ENCODE data around the gene FAM184A. TPM values are rescaled to one million over a fixed set of nuclear protein-coding genes. Genes with fewer than 3 reads are reported as not detected.

FAM184A gene
- total RNA-seq, 2 donors from 2014 or later, result 0.56 to 0.62 TPM

- DNase-seq, result no peak
Measured at GRCh38 chr6:118918329-118918725, 160.1 kb downstream of the FAM184A start.

GRCh38 chr6:118917546-118918328 is 160.7 kb downstream of the FAM184A start:
- peaks cover 5% of the 10 kb centered on the region for H3K36me3 ChIP-seq
- H3K27me3 ChIP-seq, result no peaks in the 10 kb centered on the region
- intact Hi-C loops (cut with DNase I), result no loop called here
- no peak overlapping the region for H3K9ac ChIP-seq (ENCODE audit: low read depth in 2 of 2, low read length in 2 of 2)
- no peak for DNase-seq
- H3K4me3 ChIP-seq, result no peak overlapping the region
- no peaks in the 10 kb centered on the region for H3K4me1 ChIP-seq
- H3K9me3 ChIP-seq, result no peaks in the 10 kb centered on the region
- H3K27ac ChIP-seq, result no peak overlapping the region
- TF ChIP-seq CTCF (IDR thresholded peaks at IDR 0.05), result no peak

More at GRCh38 chr6:118918329-118918725, 160.1 kb downstream of the FAM184A start:
- H3K4me3 ChIP-seq, result no peak overlapping the region
- H3K9me3 ChIP-seq, result no peaks in the 10 kb centered on the region
- intact Hi-C loops (cut with DNase I), result no loop called here
- H3K27ac ChIP-seq, result no peak overlapping the region
- H3K36me3 ChIP-seq, result peaks cover 5% of the 10 kb centered on the region
- no peak for TF ChIP-seq CTCF (IDR thresholded peaks at IDR 0.05)
- no peaks in the 10 kb centered on the region for H3K4me1 ChIP-seq
- no peaks in the 10 kb centered on the region for H3K27me3 ChIP-seq
- no peak overlapping the region for H3K9ac ChIP-seq (ENCODE audit: low read depth in 2 of 2, low read length in 2 of 2)

GRCh38 chr6:118914598-118914997 is 163.9 kb downstream of the FAM184A start:
- no peak for TF ChIP-seq CTCF (IDR thresholded peaks at IDR 0.05)
- Histone ChIP-seq H3K36me3 (peaks cover 5% of the 10 kb centered on the region), H3K4me1 (no peaks in the 10 kb centered on the region), H3K9me3 (no peaks in the 10 kb centered on the region), H3K27ac (no peak overlapping the region), H3K27me3 (no peaks in the 10 kb centered on the region), H3K4me3 (no peak overlapping the region), H3K9ac (ENCODE audit: low read depth in 2 of 2, low read length in 2 of 2) (no peak overlapping the region)
- no peak for DNase-seq
- intact Hi-C loops (cut with DNase I), result no loop called here

GRCh38 chr6:118913161-118913560 is 165.3 kb downstream of the FAM184A start:
- Histone ChIP-seq H3K27ac (no peak overlapping the region), H3K36me3 (peaks cover 5% of the 10 kb centered on the region)
- intact Hi-C loops (cut with DNase I), result no loop called here

GRCh38 chr6:118912646-118913045 is 165.8 kb downstream of the FAM184A start:
- peaks cover 5% of the 10 kb centered on the region for H3K36me3 ChIP-seq
- DNase-seq, result no peak
- no peak overlapping the region for H3K9ac ChIP-seq (ENCODE audit: low read depth in 2 of 2, low read length in 2 of 2)
- intact Hi-C loops (cut with DNase I), result no loop called here
- H3K4me1 ChIP-seq, result no peaks in the 10 kb centered on the region
- H3K4me3 ChIP-seq, result no peak overlapping the region
- no peaks in the 10 kb centered on the region for H3K27me3 ChIP-seq
- H3K9me3 ChIP-seq, result no peaks in the 10 kb centered on the region
- no peak for TF ChIP-seq CTCF (IDR thresholded peaks at IDR 0.05)
- no peak overlapping the region for H3K27ac ChIP-seq

More at GRCh38 chr6:118913161-118913560, 165.3 kb downstream of the FAM184A start:
- H3K9ac ChIP-seq (ENCODE audit: low read depth in 2 of 2, low read length in 2 of 2), result no peak overlapping the region
- DNase-seq, result no peak
- no peaks in the 10 kb centered on the region for H3K27me3 ChIP-seq
- no peak overlapping the region for H3K4me3 ChIP-seq
- no peaks in the 10 kb centered on the region for H3K4me1 ChIP-seq
- no peak for TF ChIP-seq CTCF (IDR thresholded peaks at IDR 0.05)
- no peaks in the 10 kb centered on the region for H3K9me3 ChIP-seq

Small RNA genes within 50 kb of the gene (microRNA-seq; reads per million reads assigned to microRNA genes)
- not detected for gene MIR548B

Other genes starting within 250 kb of the FAM184A start
- 10 to 100 TPM; 17.7 to 20.4 TPM for gene ASF1A, start 184.5 kb downstream of the FAM184A start, total RNA-seq
- gene MCM9, start 143.5 kb downstream of the FAM184A start, total RNA-seq, result 10 to 100 TPM; 14.3 to 18.5 TPM